CD4-positive, alpha-beta T cell treated with Interleukin-21 for 1 hour (primary cell): ENCODE results near the gene ZNF629.

Experiments used
- DNase-seq: peaks from one replicate; pipeline ENCODE4 v3.0.0-alpha.2; 2020

Gene ZNF629

GRCh38 chr16:30766206-30766932 lies 20.6 kb downstream of the ZNF629 start:
- no peak for DNase-seq

DNA sequence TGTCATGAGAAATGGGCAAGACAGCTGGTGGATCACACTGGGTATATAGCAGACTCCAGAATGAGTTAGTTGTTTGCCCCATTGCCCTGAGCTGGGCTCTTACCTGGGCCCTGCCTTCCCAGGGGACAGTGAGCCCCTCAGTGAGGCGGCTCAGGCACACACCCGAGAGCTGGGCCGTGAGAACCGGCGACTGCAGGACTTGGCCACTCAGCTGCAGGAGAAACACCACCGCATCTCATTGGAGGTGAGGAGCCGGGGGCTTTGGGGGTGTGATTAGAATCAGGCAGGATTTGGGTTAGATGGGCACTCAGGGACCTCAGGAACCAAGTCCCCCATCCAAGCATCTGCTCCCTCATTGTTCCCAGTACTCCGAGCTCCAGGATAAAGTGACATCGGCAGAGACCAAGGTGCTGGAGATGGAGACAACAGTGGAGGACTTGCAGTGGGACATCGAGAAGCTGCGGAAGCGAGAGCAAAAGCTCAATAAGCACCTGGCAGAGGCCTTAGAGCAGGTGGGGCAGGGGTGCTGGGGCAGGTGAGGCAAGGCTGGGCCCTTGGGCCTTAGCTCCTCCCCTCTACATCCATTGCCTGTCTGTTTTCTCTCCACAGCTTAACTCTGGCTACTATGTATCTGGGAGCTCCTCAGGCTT lies 22.1 kb downstream of the ZNF629 start:
- no peak for DNase-seq

- DNase-seq = no peak
Observed at GRCh38 chr16:30764086-30764485, 22.9 kb downstream of the ZNF629 start.

DNA sequence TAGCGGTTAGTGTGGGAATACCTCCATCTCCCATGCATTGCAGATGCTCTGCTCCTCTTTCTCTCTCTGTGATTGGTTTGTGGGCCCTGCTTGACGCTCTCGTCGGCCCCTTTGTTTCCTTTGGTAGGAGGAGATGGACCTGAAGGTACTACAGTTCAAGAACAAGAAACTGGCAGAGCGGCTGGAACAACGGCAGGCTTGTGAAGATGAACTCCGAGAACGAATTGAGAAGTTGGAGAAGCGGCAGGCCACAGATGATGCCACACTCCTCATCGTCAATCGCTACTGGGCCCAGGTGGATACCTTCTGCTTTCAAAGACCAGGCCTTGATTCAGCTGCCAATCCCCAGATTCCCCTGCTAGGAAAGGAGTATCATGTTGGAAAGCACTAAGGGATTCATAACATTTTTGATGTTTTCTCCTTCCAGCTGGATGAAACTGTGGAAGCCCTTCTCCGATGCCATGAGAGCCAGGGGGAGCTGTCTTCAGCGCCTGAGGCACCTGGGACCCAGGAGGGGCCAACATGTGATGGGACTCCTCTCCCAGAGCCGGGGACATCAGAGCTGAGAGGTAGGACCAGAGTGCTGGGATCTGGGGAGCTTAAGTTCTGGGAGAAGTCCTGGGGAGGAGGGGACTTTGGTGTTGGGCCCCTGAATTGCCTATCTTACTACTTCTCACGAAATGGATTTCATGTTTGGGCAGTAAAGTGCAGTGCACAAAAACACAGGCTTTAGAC lies 23.8 kb downstream of the ZNF629 start:
- DNase-seq = no peak

DNA sequence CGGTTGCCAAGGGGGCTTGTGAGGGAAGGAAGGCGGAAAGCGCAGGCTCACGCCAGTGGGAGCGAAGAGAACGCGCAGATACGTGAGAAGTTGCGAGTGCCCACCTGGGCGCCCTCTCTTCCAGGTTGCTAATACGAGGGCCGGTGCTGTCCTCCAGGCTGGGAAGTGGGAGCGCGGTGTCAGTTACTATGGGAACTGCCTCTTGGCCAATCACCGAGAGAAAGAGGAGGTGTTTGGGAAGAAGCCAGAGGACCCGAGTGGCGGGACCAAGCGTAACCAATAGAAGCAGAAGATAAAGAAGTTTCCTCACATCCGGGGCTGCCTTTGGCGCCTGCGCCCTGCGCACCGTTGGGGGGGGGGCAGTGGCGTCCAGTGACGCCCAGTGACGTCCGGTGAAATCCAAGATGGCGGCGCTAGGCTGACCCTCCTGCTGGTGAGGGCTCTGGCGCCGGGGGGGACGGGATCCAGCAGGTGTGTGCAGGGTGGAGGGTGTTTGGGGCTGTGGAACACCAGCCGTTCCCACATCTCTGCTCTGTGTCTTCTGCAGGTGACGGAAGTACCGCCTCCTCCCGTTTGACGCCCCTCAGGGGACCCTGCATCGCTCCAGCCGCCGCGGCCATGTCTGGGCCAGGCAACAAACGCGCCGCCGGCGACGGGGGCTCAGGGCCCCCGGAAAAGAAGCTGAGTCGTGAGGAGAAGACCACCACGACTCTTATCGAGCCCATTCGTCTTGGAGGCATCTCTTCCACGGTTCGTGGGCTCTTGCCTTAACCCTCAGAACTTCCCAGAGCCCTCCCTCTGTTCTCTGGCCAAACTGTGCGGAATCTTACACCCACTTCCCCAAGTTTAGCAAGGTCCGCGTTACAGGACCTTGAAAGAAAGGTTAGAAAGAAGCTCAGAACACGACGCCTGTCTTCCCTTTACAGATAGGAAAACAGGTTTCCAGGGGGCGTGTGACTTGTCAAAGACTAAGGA lies 24.8 kb downstream of the ZNF629 start, which contains the start of the genes CFAP119 and RNF40:
CFAP119 (minus strand) TSS at position 135 of the 975 bp plus-strand sequence. CDS start 314 bp downstream, outside the sequence.
RNF40 (plus strand) TSS at position 395 of the 975 bp plus-strand sequence; CDS start at position 619, 224 bp downstream.
- peak; percentile 94 for DNase-seq

- peak; percentile 35 for DNase-seq
Observed at GRCh38 chr16:30761427-30761927, 25.5 kb downstream of the ZNF629 start.

GRCh38 chr16:30760577-30761426 lies 26.2 kb downstream of the ZNF629 start:
- no peak for DNase-seq

- DNase-seq = no peak
Observed at GRCh38 chr16:30760001-30760559, 26.9 kb downstream of the ZNF629 start.

DNA sequence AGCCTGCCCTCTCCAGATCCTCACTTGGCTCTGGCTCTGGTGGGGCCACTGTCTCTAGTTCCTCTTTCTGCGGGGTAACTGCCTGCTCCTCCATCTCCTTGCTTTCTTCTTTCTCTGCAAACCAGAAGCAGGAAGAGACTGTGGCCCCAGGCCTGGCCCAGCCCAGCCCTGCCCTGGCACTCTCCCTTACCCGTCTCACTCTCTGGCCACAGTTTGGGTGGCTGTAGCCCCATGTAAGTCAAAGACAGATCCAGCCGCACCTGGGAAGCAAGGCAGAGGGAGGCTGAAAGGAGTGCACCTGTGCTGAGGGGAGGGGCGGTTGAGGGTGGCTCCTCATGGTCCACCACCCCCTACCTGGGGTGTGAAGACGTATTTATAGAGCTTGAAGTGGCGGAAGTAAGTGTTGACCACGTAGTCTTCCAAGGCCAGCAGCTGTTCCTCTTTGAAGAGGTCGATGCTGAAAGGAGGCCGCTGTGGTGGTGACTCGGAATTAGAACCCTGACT lies 28.0 kb downstream of the ZNF629 start:
- DNase-seq = no peak

DNA sequence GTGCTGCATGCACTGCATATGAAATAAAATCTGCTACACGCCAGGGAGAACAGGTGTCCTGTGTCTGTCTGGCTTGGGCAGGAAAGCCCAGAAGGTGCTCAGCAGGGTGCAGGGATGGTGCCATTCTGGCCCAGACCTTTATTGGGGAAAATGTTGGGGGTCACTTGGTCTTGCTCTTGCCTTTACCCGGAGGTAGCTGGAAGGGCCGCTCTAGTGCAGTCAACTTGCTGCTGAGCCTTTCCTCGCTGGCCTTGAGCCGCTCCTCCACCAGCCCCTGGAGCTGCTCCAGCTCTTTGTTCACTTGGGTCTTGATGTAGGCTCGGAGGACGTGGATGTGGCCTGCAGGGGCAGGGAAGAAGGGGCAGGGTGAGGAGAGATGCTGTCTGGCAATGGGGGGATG lies 29.7 kb downstream of the ZNF629 start:
- no peak for DNase-seq

DNA sequence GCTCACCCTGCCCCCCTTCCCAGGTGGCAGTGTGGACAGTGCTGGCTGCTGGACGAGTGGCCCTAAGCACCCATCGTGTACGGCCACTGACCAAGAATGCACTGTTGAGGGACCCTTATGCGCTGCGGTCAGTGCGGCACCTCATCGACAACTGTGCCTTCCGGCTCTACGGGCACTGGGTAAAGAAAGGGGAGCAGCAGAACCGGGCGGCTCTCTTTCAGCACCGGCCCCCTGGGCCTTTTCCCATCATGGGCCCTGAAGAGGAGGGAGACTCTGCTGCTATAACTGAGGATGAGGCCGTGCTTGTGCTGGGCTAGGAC lies 30.3 kb downstream of the ZNF629 start:
- no peak for DNase-seq

- DNase-seq = no peak
Observed at GRCh38 chr16:30755955-30756780, 30.8 kb downstream of the ZNF629 start.

DNA sequence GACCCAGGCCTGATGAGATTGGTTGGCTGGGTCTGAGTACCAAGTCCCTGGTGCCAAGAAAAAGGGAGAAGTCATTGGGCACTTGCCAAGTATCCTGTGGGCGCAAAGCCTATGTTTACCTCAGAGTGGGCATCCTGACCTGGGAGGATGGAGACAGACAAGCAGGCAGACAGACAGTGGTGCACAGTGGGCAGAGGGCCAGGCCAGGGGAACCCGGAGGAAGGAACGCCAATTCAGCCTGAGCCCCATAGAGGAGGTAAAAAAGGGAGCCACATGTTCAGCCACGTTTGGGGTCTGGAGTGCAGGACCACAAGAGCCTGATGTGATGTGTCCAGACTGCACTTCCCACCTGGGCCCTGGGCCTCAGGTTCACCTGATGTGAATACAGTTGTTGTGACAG lies 33.4 kb downstream of the ZNF629 start:
- DNase-seq = no peak

DNA sequence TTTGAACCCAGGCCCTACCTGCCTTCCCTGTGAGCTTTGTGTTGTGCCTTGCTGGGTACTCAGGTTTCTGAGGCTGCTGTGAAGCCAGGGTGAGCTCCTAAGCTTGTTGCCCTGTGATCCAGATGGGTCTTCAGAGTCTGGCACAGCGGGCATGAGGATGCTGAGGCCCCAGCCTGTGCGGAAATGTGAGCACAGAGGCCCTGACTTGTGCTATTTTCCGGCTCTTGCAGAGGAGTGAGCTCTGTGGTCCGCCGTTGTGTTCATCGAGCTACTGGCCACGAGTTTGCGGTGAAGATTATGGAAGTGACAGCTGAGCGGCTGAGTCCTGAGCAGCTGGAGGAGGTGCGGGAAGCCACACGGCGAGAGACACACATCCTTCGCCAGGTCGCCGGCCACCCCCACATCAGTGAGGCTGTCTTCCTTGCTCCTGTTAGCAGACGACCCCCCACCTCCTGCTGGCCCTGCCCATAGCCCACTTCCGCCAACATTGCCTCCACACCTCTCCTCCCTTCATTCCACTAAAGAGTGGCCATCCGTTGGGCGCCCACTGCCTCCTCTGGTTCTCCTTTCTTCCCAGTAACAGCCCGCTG lies 36.0 kb downstream of the ZNF629 start:
- DNase-seq = no peak

- DNase-seq = no peak
Observed at GRCh38 chr16:30750201-30750600, 36.8 kb downstream of the ZNF629 start.

GRCh38 chr16:30748634-30749445 lies 38.2 kb downstream of the ZNF629 start:
- peak; percentile 27 for DNase-seq

DNA sequence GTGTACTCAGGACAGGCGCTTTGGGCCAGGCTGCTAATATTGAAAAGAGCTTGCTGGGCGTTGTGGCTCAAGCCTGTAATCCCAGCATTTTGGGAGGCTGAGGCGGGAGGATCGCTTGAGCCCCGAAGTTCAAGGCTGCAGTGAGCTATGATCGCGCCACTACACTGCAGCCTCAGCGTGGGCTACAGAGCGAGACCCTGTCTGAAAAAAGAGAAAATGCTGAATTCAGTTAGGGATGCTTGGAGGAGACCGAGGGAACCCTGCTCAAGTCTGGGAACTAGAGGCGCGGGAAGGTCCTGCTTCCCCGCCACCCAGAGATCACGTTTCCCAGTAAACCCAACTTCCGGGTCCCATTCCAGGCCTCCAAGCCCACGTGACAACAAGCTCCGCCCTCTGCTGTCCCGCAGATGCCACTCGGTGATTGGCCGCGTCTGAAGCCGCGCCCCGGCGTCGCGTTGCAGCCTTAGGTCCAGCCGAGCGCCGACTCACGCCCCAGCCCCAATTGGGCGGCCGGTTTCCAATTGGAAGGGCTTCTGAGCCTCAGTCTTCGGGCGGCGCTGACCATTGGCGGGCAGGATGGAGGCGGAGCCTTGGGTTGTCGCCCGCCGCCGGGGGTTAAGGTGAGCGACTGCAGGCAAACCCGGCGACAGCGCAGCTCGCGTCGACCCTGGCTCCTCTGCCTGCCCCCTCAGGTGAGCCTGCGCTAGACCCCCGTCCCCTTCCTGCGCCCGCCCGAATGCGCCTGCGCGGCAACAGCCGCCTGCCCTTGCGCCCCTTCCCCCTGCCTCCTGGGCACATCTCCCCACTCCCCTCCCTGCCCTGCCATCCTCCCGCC lies 39.0 kb downstream of the ZNF629 start, which contains the start of gene PHKG2:
PHKG2 (plus strand) TSS at position 627 of the 835 bp plus-strand sequence. CDS start 396 bp downstream, outside the sequence.
- DNase-seq = peak; percentile 97
